OCI-LY1 (cell line): Measurements from ENCODE around the gene NTHL1.

ENCODE experiments used
- EZH2 ChIP-seq: fragments of 200-600 bp; sonication (generic), shearing (Covaris generic); IDR thresholded peaks from 2 replicates; pipeline ENCODE4 v1.8.0; 2017; ENCODE audit warnings: borderline replicate concordance, mixed run types, mild to moderate bottlenecking, antibody characterized with exemption, low read length, moderate library complexity, mixed read lengths
- TF ChIP-seq, protein P1 (sequence below): fragments of 200-600 bp; sonication (generic), shearing (Covaris generic); IDR thresholded peaks from 2 replicates; pipeline ENCODE4 v1.5.1; 2017; ENCODE audit warnings: mild to moderate bottlenecking, antibody characterized with exemption, low read length, moderate library complexity, mixed read lengths

DNA sequence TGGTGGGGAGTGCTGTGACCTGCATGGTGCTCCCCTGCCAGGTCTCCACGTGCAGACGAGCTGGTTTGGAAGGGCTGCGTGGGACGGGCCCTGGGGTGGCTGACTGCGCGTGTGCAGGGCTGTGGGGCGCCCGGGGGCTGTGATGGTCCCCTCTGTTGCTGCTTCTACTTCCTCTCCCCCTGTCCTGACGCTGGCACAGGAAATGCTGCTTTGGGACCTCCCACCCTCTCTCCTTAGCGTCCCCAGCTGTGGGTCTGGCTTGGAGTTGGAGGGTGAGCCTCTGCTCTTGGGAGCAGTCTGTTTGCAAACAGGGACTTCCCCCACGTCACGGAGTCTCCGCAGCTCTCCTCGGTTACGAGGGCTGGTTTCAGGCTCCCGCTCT lies 35.3 kb upstream of the NTHL1 start:
- TF ChIP-seq EZH2: no peak
- TF ChIP-seq, protein P1, sequence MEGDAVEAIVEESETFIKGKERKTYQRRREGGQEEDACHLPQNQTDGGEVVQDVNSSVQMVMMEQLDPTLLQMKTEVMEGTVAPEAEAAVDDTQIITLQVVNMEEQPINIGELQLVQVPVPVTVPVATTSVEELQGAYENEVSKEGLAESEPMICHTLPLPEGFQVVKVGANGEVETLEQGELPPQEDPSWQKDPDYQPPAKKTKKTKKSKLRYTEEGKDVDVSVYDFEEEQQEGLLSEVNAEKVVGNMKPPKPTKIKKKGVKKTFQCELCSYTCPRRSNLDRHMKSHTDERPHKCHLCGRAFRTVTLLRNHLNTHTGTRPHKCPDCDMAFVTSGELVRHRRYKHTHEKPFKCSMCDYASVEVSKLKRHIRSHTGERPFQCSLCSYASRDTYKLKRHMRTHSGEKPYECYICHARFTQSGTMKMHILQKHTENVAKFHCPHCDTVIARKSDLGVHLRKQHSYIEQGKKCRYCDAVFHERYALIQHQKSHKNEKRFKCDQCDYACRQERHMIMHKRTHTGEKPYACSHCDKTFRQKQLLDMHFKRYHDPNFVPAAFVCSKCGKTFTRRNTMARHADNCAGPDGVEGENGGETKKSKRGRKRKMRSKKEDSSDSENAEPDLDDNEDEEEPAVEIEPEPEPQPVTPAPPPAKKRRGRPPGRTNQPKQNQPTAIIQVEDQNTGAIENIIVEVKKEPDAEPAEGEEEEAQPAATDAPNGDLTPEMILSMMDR: no peak
